GM18507 (cell line): ENCODE measurements around the gene EGFR.

Experiments used
- DNase-seq: peaks from one replicate; pipeline ENCODE4 v3.0.0; 2011; ENCODE audit warnings: low read depth; ENCODE audit not compliant: insufficient read length; ENCODE audit errors: extremely low spot score
- FAIRE-seq: peaks from 2 replicates; lab custom pipeline; 2011; peaks lifted over from hg19 to GRCh38; lab: Jason Lieb, UNC

The EGFR gene

GRCh38 chr7:55092975-55093373 lies 74.2 kb downstream of the EGFR start:
- DNase-seq: no peak
- no peak for FAIRE-seq

GRCh38 chr7:55093674-55094073 lies 74.9 kb downstream of the EGFR start:
- FAIRE-seq (no peak), DNase-seq (no peak)

GRCh38 chr7:55094092-55094690 lies 75.4 kb downstream of the EGFR start:
- DNase-seq (no peak), FAIRE-seq (no peak)

GRCh38 chr7:55095672-55096071 lies 76.9 kb downstream of the EGFR start:
- no peak for DNase-seq
- FAIRE-seq: no peak

GRCh38 chr7:55096323-55096722 lies 77.5 kb downstream of the EGFR start:
- DNase-seq (no peak), FAIRE-seq (no peak)

- no peak for DNase-seq
- FAIRE-seq: no peak
Measured at GRCh38 chr7:55097100-55097499, 78.3 kb downstream of the EGFR start.

- DNase-seq (no peak), FAIRE-seq (no peak)
Measured at GRCh38 chr7:55099066-55099820, 80.4 kb downstream of the EGFR start.

- DNase-seq (no peak), FAIRE-seq (no peak)
Measured at GRCh38 chr7:55099821-55100543, 81.2 kb downstream of the EGFR start.

- no peak for DNase-seq
- FAIRE-seq: no peak
Measured at GRCh38 chr7:55100544-55101327, 81.9 kb downstream of the EGFR start.

GRCh38 chr7:55101359-55101758 lies 82.5 kb downstream of the EGFR start:
- DNase-seq (no peak), FAIRE-seq (no peak)

- DNase-seq (no peak), FAIRE-seq (no peak)
Measured at GRCh38 chr7:55104123-55104522, 85.3 kb downstream of the EGFR start.

GRCh38 chr7:55104712-55105433 lies 86.1 kb downstream of the EGFR start:
- no peak for DNase-seq
- FAIRE-seq: no peak

GRCh38 chr7:55105952-55106351 lies 87.1 kb downstream of the EGFR start:
- FAIRE-seq (no peak), DNase-seq (no peak)

GRCh38 chr7:55107946-55108345 lies 89.1 kb downstream of the EGFR start:
- FAIRE-seq: no peak
- DNase-seq: no peak

GRCh38 chr7:55108401-55108800 lies 89.6 kb downstream of the EGFR start:
- no peak for DNase-seq
- FAIRE-seq: no peak

- no peak for FAIRE-seq
- DNase-seq: no peak
Measured at GRCh38 chr7:55108818-55109217, 90.0 kb downstream of the EGFR start.

GRCh38 chr7:55109404-55110167 lies 90.8 kb downstream of the EGFR start:
- DNase-seq (no peak), FAIRE-seq (no peak)

GRCh38 chr7:55110282-55110992 lies 91.6 kb downstream of the EGFR start:
- no peak for DNase-seq
- FAIRE-seq: no peak
